Measurements from ENCODE around the gene PRRX2.
A peak's percentile ranks its signal among the peaks of the same experiment; 100 is the strongest.

Gene PRRX2

DNA sequence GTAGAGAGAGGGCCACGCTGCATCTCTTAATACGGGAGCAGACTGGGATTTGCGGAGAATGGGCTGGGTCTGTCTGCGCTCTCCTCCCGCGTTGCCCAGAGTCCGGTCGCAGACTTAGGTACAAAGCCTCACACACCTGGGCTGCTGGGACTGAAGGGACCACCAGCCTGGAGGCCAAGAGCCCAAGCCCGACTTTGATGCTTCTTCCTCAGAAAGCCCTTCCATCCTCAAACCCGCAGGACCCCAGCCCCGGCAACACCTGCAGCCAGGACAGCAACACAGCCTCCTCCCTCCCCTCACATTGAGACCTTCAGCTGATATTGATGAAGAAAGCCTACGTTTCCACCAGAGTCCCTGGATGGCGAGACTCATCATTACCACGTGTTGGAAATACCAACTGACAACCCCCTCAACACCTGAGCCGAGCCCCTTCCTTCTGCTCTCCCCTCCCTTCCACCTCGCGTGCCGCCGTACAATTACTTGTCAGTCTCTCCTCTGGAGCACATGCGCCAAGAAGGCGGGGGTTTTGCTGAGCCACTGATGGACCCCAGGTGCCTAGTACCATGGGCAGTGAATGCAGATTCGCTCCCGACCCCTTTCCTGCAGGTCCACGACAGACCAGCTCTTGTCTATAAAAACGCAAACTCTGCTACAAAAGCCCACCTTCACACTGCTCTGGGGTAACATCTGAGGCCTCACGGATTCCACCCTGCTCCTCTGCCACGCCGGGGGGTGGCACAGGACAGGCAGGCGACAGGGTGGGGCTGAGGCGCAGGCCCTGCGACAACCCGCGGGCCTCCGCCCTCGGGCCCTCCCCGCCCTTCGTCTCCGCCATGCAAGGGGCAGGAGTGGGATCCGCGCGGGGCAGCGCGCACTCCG, 24.3 kb upstream of the PRRX2 start:
- Mint-ChIP-seq H3K4me3 (peak overlapping the region; percentile 87), H3K36me3 (ENCODE audit: low read depth) (peaks cover 12% of the 10 kb centered on the region), H3K4me1 (ENCODE audit: low read depth) (peaks cover 9% of the 10 kb centered on the region), H3K27me3 (ENCODE audit: low read depth) (no peaks in the 10 kb centered on the region), H3K27ac (peak overlapping the region; percentile 74), H3K9me3 (no peaks in the 10 kb centered on the region)
- no peak for DNase-seq (ENCODE audit: low spot score)

DNA sequence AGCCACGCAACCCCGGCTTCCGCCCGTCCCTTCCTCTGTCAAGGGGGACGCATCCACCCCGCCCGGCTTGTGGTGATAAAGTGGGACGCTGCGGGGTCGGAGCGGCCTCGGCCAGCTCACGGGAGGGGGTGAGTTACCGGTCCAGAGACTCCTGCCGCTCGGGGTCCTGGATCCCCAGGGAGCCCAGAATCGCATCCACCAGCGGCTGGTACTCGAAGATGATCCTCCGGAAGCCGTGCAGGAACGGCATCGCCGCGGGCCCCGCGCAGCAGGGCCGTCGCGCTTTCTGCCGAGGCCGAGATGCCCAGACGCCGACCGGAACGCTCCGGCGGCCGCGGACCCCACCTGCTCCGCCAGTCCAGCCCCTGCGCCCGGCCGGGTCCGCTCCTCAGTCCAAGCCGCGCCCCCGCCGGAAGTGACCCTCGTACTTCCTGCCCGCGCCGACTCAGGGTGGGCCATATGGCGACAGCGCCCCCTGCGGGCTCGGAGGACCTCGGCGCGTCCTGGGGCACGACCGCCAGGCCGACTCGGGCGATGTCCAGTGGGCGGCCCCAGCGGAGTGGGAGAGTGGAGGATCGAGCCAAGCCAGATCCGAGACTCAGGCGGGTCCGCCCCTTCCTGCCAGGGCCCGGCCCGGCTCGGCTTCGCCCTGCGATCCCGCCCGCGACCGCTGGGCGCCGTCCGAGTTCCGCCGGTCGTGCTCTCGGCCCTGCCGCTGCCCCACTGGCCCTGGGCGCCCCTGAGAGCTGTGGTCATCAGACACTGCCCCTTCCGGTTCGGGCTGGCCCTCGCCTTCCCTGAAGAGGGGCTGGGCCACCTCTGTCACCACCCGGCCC, 23.5 kb upstream of the PRRX2 start, which contains the start of gene ASB6:
ASB6 (minus strand) TSS at position 402 of the 836 bp plus-strand sequence; CDS start at position 250, 152 bp downstream.
- H3K4me3 Mint-ChIP-seq, result peak within 1 kb of the TSS; percentile 87
- H3K36me3 Mint-ChIP-seq (ENCODE audit: low read depth), result peaks cover 12% of the 10 kb centered on the region
- H3K27ac Mint-ChIP-seq, result peak within 1 kb of the TSS; percentile 84
- no peaks in the 10 kb centered on the region for H3K9me3 Mint-ChIP-seq
- H3K4me1 Mint-ChIP-seq (ENCODE audit: low read depth), result peaks cover 9% of the 10 kb centered on the region
- peak; percentile 99 for DNase-seq (ENCODE audit: low spot score)
- H3K27me3 Mint-ChIP-seq (ENCODE audit: low read depth), result no peaks in the 10 kb centered on the region

DNA sequence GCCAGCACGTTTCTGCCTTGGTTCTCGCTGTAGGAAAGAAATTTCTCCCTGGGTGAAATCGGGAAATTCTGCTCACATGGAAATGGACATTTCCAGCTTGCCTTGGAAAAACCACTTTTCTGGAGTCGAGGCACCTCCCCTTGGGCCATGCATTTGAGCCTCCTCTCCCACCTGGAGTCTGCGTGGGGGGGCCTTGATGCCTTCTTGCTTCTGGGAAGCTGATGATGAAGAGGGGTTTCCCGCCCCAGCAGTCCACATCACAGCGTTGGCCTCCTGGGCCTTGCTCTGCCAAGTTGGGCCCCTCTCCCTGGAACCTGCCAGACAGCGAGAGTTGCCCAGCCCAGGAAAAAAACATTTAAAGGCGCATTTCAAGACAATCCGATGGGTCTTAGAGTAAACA, 21.7 kb upstream of the PRRX2 start:
- DNase-seq (ENCODE audit: low spot score), result no peak
- Mint-ChIP-seq H3K27me3 (ENCODE audit: low read depth) (no peaks in the 10 kb centered on the region), H3K9me3 (no peaks in the 10 kb centered on the region), H3K4me3 (no peak overlapping the region), H3K36me3 (ENCODE audit: low read depth) (peaks cover 1% of the 10 kb centered on the region), H3K4me1 (ENCODE audit: low read depth) (peaks cover 9% of the 10 kb centered on the region), H3K27ac (no peak overlapping the region)

DNA sequence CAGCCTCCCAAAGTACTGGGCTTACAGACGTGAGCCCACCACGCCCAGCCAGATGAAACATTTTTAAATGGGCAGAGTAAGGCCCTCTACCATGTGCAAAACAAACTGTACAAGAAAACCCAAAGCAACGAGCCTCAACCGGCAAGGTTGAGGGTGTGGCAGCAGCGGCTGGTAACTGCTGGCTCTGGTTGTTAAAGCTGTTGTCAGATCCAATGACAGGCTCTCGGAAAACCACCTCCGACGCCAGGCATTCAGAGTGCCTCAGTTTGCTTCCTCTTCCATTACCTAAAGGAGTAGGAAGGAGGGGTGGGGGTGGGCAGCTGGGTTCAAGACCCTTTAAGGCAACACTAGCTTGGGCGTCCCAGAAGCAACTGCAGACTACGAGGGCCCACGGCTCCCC, 21.1 kb upstream of the PRRX2 start:
- H3K27ac Mint-ChIP-seq, result no peak overlapping the region
- peaks cover 9% of the 10 kb centered on the region for H3K4me1 Mint-ChIP-seq (ENCODE audit: low read depth)
- no peaks in the 10 kb centered on the region for H3K9me3 Mint-ChIP-seq
- no peak overlapping the region for H3K4me3 Mint-ChIP-seq
- H3K36me3 Mint-ChIP-seq (ENCODE audit: low read depth), result peaks cover 1% of the 10 kb centered on the region
- H3K27me3 Mint-ChIP-seq (ENCODE audit: low read depth), result no peaks in the 10 kb centered on the region
- no peak for DNase-seq (ENCODE audit: low spot score)

DNA sequence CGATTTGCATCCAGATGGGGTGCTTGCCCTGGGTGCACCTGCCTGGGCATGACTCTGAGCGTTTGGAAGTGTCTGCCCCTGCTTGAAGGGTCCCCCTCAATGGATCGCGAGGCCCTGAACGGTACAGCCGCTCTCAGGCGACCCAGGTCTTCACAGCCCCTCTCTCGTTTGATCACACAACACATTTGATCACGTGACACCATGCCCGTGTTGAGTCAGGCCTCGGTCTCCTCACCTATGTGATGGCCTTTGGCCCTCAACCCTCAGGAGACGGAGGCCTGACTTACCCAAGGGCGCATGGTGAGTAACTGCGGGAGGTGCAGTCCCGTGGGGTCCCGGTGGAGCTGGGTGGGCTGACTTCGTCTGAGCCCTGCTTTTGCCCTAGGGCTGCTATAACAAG, 20.5 kb upstream of the PRRX2 start:
- Mint-ChIP-seq H3K4me3 (no peak overlapping the region), H3K36me3 (ENCODE audit: low read depth) (no peaks in the 10 kb centered on the region)

DNA sequence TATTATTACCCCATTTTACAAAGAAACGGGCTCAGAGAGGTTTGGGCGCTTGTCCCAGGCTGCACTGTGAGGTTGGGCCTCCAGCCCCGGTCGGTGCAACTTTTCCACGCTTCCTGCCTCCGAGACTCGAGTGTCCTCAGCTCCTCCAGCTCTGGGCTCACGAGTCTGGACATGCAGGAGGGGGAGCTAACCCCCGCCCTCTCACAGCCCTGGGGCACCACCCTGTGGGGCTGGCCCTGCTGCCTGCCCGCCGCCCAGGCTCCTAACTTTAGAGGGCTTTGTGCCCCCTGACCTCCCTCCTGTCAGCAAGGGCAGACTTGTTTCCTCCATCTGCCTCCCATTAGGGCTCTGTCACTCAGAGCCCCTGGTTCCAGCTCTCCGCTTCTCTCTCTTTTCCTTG, 19.2 kb upstream of the PRRX2 start:
- no peaks in the 10 kb centered on the region for H3K9me3 Mint-ChIP-seq
- no peaks in the 10 kb centered on the region for H3K27me3 Mint-ChIP-seq (ENCODE audit: low read depth)
- no peak overlapping the region for H3K27ac Mint-ChIP-seq
- DNase-seq (ENCODE audit: low spot score), result no peak
- H3K36me3 Mint-ChIP-seq (ENCODE audit: low read depth), result no peaks in the 10 kb centered on the region
- H3K4me3 Mint-ChIP-seq, result no peak overlapping the region
- H3K4me1 Mint-ChIP-seq (ENCODE audit: low read depth), result peaks cover 4% of the 10 kb centered on the region

More for the DNA sequence above, 20.5 kb upstream of the PRRX2 start:
- Mint-ChIP-seq H3K27me3 (ENCODE audit: low read depth) (no peaks in the 10 kb centered on the region), H3K9me3 (no peaks in the 10 kb centered on the region), H3K4me1 (ENCODE audit: low read depth) (peaks cover 9% of the 10 kb centered on the region), H3K27ac (no peak overlapping the region)
- DNase-seq (ENCODE audit: low spot score), result no peak

DNA sequence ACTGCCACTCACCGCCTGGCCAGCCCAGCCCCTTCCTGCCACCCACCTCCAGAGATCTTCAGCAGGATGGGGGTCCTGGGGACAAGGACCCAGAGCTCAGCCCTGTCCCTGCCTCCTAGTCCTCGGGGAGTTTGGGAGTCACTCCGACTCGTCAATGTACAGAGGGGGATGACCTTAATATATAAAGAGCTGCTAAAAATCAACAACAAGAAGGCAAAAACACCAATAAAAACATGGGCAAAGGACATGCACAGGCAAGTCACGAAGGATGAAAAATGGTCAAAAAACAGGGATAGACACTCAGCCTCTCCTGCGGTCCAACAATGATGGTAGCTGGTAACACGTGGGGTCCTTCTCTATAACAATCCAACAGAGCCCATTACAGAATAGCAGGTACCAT, 18.8 kb upstream of the PRRX2 start:
- DNase-seq (ENCODE audit: low spot score), result no peak
- Mint-ChIP-seq H3K36me3 (ENCODE audit: low read depth) (no peaks in the 10 kb centered on the region), H3K4me1 (ENCODE audit: low read depth) (peaks cover 2% of the 10 kb centered on the region), H3K4me3 (no peak overlapping the region), H3K27ac (peak overlapping the region; percentile 43), H3K9me3 (no peaks in the 10 kb centered on the region), H3K27me3 (ENCODE audit: low read depth) (no peaks in the 10 kb centered on the region)

DNA sequence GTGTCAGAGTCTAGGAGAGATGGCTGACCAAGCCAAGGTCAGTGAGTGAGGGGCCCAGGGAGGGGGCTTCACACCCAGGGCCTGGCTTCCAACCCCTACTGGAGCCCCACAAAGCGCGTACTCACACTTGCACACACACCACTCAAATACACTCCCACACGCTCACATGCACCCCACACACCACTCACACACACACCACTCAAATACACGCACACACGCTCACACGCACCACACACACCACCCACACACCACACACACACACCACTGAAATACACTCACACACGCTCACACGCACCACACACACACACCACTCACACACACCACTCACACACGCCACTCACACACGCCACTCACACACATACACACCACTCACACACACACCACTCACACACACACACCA, 17.8 kb upstream of the PRRX2 start:
- Mint-ChIP-seq H3K4me1 (ENCODE audit: low read depth) (no peaks in the 10 kb centered on the region), H3K27ac (no peak overlapping the region), H3K4me3 (no peak overlapping the region), H3K9me3 (no peaks in the 10 kb centered on the region), H3K27me3 (ENCODE audit: low read depth) (no peaks in the 10 kb centered on the region), H3K36me3 (ENCODE audit: low read depth) (no peaks in the 10 kb centered on the region)
- DNase-seq (ENCODE audit: low spot score), result no peak

DNA sequence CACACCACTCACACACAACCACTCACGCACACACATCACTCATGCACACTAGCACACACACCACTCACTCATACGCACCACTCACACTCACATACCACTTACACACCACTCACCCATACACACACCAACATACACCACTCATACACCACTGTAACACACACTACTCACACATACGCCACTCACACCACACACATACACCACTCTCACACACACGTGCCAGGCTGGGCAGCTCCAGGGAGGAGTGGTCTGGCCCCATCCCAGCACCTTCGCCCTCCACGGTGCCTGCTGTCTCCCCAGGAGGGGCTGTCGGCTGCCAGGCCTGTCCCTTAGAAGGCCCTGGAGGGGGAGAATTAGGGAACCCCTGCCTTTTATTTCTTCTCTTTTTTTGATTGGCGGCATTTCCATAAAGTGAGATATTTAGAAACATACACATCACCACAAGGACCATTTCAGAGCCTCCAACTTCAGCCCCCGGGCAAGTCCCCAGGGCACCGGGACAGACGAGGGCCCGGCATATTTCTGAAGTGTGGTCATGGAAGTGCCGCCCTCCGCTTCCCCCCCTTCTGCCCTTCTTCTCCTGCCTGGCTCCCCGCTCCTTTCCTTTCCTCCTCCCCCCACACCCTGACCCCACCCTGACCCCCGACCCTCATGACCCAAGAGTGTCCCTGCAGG, 17.2 kb upstream of the PRRX2 start:
- Mint-ChIP-seq H3K4me1 (ENCODE audit: low read depth) (no peaks in the 10 kb centered on the region), H3K27me3 (ENCODE audit: low read depth) (no peaks in the 10 kb centered on the region), H3K36me3 (ENCODE audit: low read depth) (no peaks in the 10 kb centered on the region), H3K9me3 (no peaks in the 10 kb centered on the region), H3K4me3 (no peak overlapping the region), H3K27ac (no peak overlapping the region)
- DNase-seq (ENCODE audit: low spot score), result no peak

DNA sequence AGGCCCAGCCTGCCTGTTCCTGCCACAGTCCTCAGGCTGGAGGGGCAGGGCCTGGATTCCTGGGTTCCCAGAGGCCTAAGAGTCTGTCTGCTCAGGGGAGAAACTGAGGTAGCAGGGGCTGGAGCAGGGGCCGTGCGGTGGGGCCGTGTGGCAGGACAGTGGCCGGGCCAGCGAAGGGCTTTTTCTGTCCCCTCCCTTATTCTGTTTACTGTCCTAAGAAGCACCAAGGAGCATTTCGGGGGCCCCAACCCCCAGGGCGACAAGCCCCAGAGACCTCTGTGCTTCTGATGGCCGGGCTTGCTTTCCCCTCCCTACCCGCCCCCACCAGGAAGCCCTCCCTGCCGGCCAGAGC, 16.7 kb upstream of the PRRX2 start:
- Mint-ChIP-seq H3K4me3 (no peak overlapping the region), H3K9me3 (no peaks in the 10 kb centered on the region), H3K36me3 (ENCODE audit: low read depth) (no peaks in the 10 kb centered on the region), H3K4me1 (ENCODE audit: low read depth) (no peaks in the 10 kb centered on the region), H3K27me3 (ENCODE audit: low read depth) (peaks cover 2% of the 10 kb centered on the region), H3K27ac (no peak overlapping the region)
- no peak for DNase-seq (ENCODE audit: low spot score)

DNA sequence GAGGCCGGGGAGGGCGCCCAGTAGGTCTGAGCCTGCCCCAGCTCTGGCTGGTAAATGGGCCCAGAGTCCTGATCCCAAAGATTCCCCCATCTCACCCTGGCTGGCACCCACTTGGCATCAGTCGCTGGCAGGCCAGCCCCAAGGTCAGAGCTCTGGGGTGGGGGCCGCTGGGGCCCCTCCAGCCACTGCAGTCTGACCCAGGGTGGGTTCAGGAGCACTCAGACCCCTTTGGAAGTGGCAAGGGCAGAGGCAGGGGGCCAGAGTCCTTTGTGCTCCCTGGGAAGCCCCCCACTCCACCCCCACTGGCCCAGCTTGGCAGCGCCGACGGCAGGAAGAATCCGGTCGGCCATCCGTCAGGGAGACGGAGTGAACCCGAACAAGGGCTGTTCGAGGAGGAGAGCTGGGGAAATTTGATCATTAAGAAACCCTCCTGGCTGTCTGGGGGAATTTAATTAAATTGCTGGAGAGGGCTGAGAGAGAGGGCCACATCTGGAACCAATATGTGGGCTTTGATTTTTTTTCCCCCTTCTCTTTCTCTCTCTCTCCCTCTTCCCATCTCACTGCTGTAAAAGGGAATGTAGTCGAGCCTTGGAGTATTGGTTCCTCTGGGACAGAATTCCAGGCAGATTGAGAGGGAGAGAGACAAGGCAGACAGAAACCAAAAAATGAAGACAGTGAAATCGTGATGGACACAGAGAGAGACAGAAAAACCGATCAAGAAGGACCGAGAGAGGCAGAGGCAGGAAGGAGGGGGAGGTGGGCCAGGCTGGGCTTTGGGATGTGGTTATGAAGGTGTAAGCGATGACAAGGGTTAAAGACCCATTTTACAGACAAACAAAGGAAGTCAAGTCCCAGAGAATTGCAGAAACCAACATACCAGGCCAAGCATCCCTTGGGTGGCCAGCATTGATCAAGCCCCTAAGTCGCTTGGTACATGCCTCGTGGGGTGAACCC, 15.4 kb upstream of the PRRX2 start:
- Mint-ChIP-seq H3K4me3 (no peak overlapping the region), H3K27ac (no peak overlapping the region), H3K4me1 (ENCODE audit: low read depth) (no peaks in the 10 kb centered on the region), H3K27me3 (ENCODE audit: low read depth) (peaks cover 2% of the 10 kb centered on the region), H3K36me3 (ENCODE audit: low read depth) (no peaks in the 10 kb centered on the region), H3K9me3 (no peaks in the 10 kb centered on the region)
- no peak for DNase-seq (ENCODE audit: low spot score)

DNA sequence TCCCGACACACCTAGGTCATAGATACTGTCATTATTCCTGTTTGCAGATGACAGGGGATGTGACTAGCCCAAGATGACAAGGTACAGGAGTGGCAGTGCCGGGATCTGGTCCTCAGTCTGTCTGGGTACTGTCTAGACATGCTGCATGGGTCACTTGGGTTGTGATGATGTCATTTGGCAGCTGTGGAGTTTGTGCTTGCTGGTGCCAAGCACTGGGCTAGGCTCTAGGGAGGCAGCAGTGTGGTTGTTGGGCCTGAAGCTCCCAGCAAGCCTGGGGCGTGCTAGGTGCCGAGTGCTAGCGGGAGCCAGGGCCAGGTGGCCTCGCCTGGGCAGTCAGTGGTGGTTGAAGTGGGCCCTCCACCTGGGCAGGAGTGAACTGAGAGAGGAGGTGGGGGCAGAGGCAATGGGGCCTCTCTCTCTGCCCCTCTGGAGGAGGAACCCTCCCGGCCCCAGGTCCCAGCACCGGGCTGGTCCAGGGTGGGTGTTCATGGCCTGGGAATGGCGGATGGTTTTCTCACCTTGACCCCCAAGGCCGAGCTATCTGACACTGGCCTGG, 14.7 kb upstream of the PRRX2 start:
- H3K36me3 Mint-ChIP-seq (ENCODE audit: low read depth), result no peaks in the 10 kb centered on the region
- H3K9me3 Mint-ChIP-seq, result no peaks in the 10 kb centered on the region
- no peak for DNase-seq (ENCODE audit: low spot score)
- H3K27ac Mint-ChIP-seq, result no peak overlapping the region
- peaks cover 2% of the 10 kb centered on the region for H3K27me3 Mint-ChIP-seq (ENCODE audit: low read depth)
- H3K4me1 Mint-ChIP-seq (ENCODE audit: low read depth), result no peaks in the 10 kb centered on the region
- no peak overlapping the region for H3K4me3 Mint-ChIP-seq
